ENCODE data around the gene NIPAL1.

The NIPAL1 gene

GRCh38 chr4:48058617-48059530 lies 42.3 kb downstream of the NIPAL1 start:
- no peak overlapping the region for H3K27ac Mint-ChIP-seq
- no peaks in the 10 kb centered on the region for H3K4me1 Mint-ChIP-seq (ENCODE audit: low read depth)
- intact Hi-C loops (cut with micrococcal nuclease) = no loop called here
- no peaks in the 10 kb centered on the region for H3K36me3 Mint-ChIP-seq (ENCODE audit: low read depth)
- H3K27me3 Mint-ChIP-seq = peaks cover 10% of the 10 kb centered on the region
- H3K4me3 Mint-ChIP-seq = no peak overlapping the region
- H3K9me3 Mint-ChIP-seq = peaks cover 10% of the 10 kb centered on the region

GRCh38 chr4:48064349-48064748 lies 47.8 kb downstream of the NIPAL1 start:
- intact Hi-C loops (cut with micrococcal nuclease) = no loop called here
- H3K36me3 Mint-ChIP-seq (ENCODE audit: low read depth) = no peaks in the 10 kb centered on the region
- no peaks in the 10 kb centered on the region for H3K4me1 Mint-ChIP-seq (ENCODE audit: low read depth)
- no peak overlapping the region for H3K4me3 Mint-ChIP-seq
- peaks cover 10% of the 10 kb centered on the region for H3K9me3 Mint-ChIP-seq
- H3K27ac Mint-ChIP-seq = no peak overlapping the region
- peaks cover 8% of the 10 kb centered on the region for H3K27me3 Mint-ChIP-seq

- H3K4me1 Mint-ChIP-seq (ENCODE audit: low read depth) = no peaks in the 10 kb centered on the region
- peaks cover 4% of the 10 kb centered on the region for H3K27me3 Mint-ChIP-seq
- H3K36me3 Mint-ChIP-seq (ENCODE audit: low read depth) = no peaks in the 10 kb centered on the region
- H3K9me3 Mint-ChIP-seq = peaks cover 3% of the 10 kb centered on the region
- no peak overlapping the region for H3K27ac Mint-ChIP-seq
- intact Hi-C loops (cut with micrococcal nuclease) = no loop called here
- H3K4me3 Mint-ChIP-seq = no peak overlapping the region
These were observed 49.0 kb downstream of the NIPAL1 start for GRCh38 chr4:48065587-48066052.

GRCh38 chr4:48067536-48067935 lies 51.0 kb downstream of the NIPAL1 start:
- no peak overlapping the region for H3K4me3 Mint-ChIP-seq
- H3K36me3 Mint-ChIP-seq (ENCODE audit: low read depth) = no peaks in the 10 kb centered on the region
- no peaks in the 10 kb centered on the region for H3K27me3 Mint-ChIP-seq
- intact Hi-C loops (cut with micrococcal nuclease) = no loop called here
- H3K4me1 Mint-ChIP-seq (ENCODE audit: low read depth) = no peaks in the 10 kb centered on the region
- H3K27ac Mint-ChIP-seq = no peak overlapping the region
- H3K9me3 Mint-ChIP-seq = no peaks in the 10 kb centered on the region

GRCh38 chr4:48068182-48068581 lies 51.6 kb downstream of the NIPAL1 start:
- H3K27ac Mint-ChIP-seq = no peak overlapping the region
- H3K36me3 Mint-ChIP-seq (ENCODE audit: low read depth) = no peaks in the 10 kb centered on the region

GRCh38 chr4:48069026-48069425 lies 52.5 kb downstream of the NIPAL1 start:
- H3K36me3 Mint-ChIP-seq (ENCODE audit: low read depth) = no peaks in the 10 kb centered on the region
- H3K9me3 Mint-ChIP-seq = no peaks in the 10 kb centered on the region

More at GRCh38 chr4:48068182-48068581, 51.6 kb downstream of the NIPAL1 start:
- H3K4me1 Mint-ChIP-seq (ENCODE audit: low read depth) = no peaks in the 10 kb centered on the region
- no peaks in the 10 kb centered on the region for H3K9me3 Mint-ChIP-seq
- intact Hi-C loops (cut with micrococcal nuclease) = no loop called here
- H3K4me3 Mint-ChIP-seq = no peak overlapping the region
- H3K27me3 Mint-ChIP-seq = no peaks in the 10 kb centered on the region

GRCh38 chr4:48071191-48071590 lies 54.6 kb downstream of the NIPAL1 start:
- H3K9me3 Mint-ChIP-seq = no peaks in the 10 kb centered on the region
- H3K27ac Mint-ChIP-seq = no peak overlapping the region
- H3K4me1 Mint-ChIP-seq (ENCODE audit: low read depth) = peaks cover 6% of the 10 kb centered on the region
- intact Hi-C loops (cut with micrococcal nuclease) = no loop called here
- H3K36me3 Mint-ChIP-seq (ENCODE audit: low read depth) = no peaks in the 10 kb centered on the region
- no peak overlapping the region for H3K4me3 Mint-ChIP-seq
- H3K27me3 Mint-ChIP-seq = no peaks in the 10 kb centered on the region

More at GRCh38 chr4:48069026-48069425, 52.5 kb downstream of the NIPAL1 start:
- peaks cover 6% of the 10 kb centered on the region for H3K4me1 Mint-ChIP-seq (ENCODE audit: low read depth)
- intact Hi-C loops (cut with micrococcal nuclease) = no loop called here
- H3K27me3 Mint-ChIP-seq = no peaks in the 10 kb centered on the region
- H3K27ac Mint-ChIP-seq = no peak overlapping the region
- H3K4me3 Mint-ChIP-seq = no peak overlapping the region

- H3K4me3 Mint-ChIP-seq = no peak overlapping the region
- no peaks in the 10 kb centered on the region for H3K9me3 Mint-ChIP-seq
- intact Hi-C loops (cut with micrococcal nuclease) = no loop called here
- no peaks in the 10 kb centered on the region for H3K36me3 Mint-ChIP-seq (ENCODE audit: low read depth)
- H3K27ac Mint-ChIP-seq = no peak overlapping the region
- H3K27me3 Mint-ChIP-seq = no peaks in the 10 kb centered on the region
- peaks cover 6% of the 10 kb centered on the region for H3K4me1 Mint-ChIP-seq (ENCODE audit: low read depth)
These were observed 57.1 kb downstream of the NIPAL1 start for GRCh38 chr4:48073567-48074103.

GRCh38 chr4:48074657-48075056 lies 58.1 kb downstream of the NIPAL1 start:
- Mint-ChIP-seq H3K27me3 (no peaks in the 10 kb centered on the region), H3K36me3 (ENCODE audit: low read depth) (no peaks in the 10 kb centered on the region), H3K4me1 (ENCODE audit: low read depth) (peaks cover 6% of the 10 kb centered on the region), H3K4me3 (no peak overlapping the region), H3K27ac (no peak overlapping the region), H3K9me3 (no peaks in the 10 kb centered on the region)
- intact Hi-C loops (cut with micrococcal nuclease) = no loop called here

GRCh38 chr4:48078425-48078824 lies 61.9 kb downstream of the NIPAL1 start:
- no peaks in the 10 kb centered on the region for H3K36me3 Mint-ChIP-seq (ENCODE audit: low read depth)

GRCh38 chr4:48078862-48079655 lies 62.5 kb downstream of the NIPAL1 start:
- no peaks in the 10 kb centered on the region for H3K9me3 Mint-ChIP-seq
- H3K27me3 Mint-ChIP-seq = peaks cover 3% of the 10 kb centered on the region
- H3K4me1 Mint-ChIP-seq (ENCODE audit: low read depth) = no peaks in the 10 kb centered on the region
- intact Hi-C loops (cut with micrococcal nuclease) = no loop called here
- no peak overlapping the region for H3K27ac Mint-ChIP-seq
- H3K4me3 Mint-ChIP-seq = no peak overlapping the region
- H3K36me3 Mint-ChIP-seq (ENCODE audit: low read depth) = no peaks in the 10 kb centered on the region

More at GRCh38 chr4:48078425-48078824, 61.9 kb downstream of the NIPAL1 start:
- Mint-ChIP-seq H3K4me3 (no peak overlapping the region), H3K4me1 (ENCODE audit: low read depth) (peaks cover 4% of the 10 kb centered on the region), H3K9me3 (no peaks in the 10 kb centered on the region), H3K27me3 (peaks cover 2% of the 10 kb centered on the region), H3K27ac (no peak overlapping the region)
- intact Hi-C loops (cut with micrococcal nuclease) = no loop called here

- H3K4me3 Mint-ChIP-seq = no peak overlapping the region
These were observed 63.4 kb downstream of the NIPAL1 start for GRCh38 chr4:48079972-48080391.

GRCh38 chr4:48081196-48081595 lies 64.6 kb downstream of the NIPAL1 start:
- Mint-ChIP-seq H3K4me1 (ENCODE audit: low read depth) (no peaks in the 10 kb centered on the region), H3K36me3 (ENCODE audit: low read depth) (no peaks in the 10 kb centered on the region), H3K27me3 (peaks cover 4% of the 10 kb centered on the region), H3K4me3 (no peak overlapping the region), H3K9me3 (no peaks in the 10 kb centered on the region), H3K27ac (no peak overlapping the region)
- intact Hi-C loops (cut with micrococcal nuclease) = loop anchor here (10.0 kb wide), 1 partner anchor 396 kb away; no protein-coding TSS in a partner anchor

More at GRCh38 chr4:48079972-48080391, 63.4 kb downstream of the NIPAL1 start:
- Mint-ChIP-seq H3K4me1 (ENCODE audit: low read depth) (no peaks in the 10 kb centered on the region), H3K27me3 (peaks cover 4% of the 10 kb centered on the region), H3K36me3 (ENCODE audit: low read depth) (no peaks in the 10 kb centered on the region), H3K27ac (no peak overlapping the region), H3K9me3 (no peaks in the 10 kb centered on the region)
- intact Hi-C loops (cut with micrococcal nuclease) = loop anchor here (10.0 kb wide), 1 partner anchor 395 kb away; no protein-coding TSS in a partner anchor

Data from dendritic cell treated with granulocyte-macrophage colony-stimulating factor and Interleukin-4, amounts not matched to agents 40 ng/mL and 50 ng/mL, for 4 days (primary cell).